ENCODE results near the gene LDLRAD3.

- no peak for TF ChIP-seq CTCF (IDR thresholded peaks at IDR 0.05; ENCODE audit: low read depth, low read length, poor library complexity, severe bottlenecking)
- TF ChIP-seq EZH2phosphoT487 (IDR thresholded peaks at IDR 0.05; ENCODE audit: borderline replicate concordance, low read length), result no peak
Measured at GRCh38 chr11:36070213-36070953, 126.5 kb downstream of the LDLRAD3 start.

All from DOHH2 (cell line).